Activated T-cell treated with anti-CD3 and anti-CD28 coated beads for 48 hours (primary cell): Measurements from ENCODE around the gene ALOX15.
"Not testable (repeated sequence)": the region's sequence is repeated elsewhere in the genome, so short reads cannot be mapped to it uniquely, and the experiment has no call there.

Experiments used
- DNase-seq: peaks from one replicate; pipeline ENCODE4 v3.0.0-alpha.2; 2020; ENCODE audit warnings: low read depth

The ALOX15 gene

DNA sequence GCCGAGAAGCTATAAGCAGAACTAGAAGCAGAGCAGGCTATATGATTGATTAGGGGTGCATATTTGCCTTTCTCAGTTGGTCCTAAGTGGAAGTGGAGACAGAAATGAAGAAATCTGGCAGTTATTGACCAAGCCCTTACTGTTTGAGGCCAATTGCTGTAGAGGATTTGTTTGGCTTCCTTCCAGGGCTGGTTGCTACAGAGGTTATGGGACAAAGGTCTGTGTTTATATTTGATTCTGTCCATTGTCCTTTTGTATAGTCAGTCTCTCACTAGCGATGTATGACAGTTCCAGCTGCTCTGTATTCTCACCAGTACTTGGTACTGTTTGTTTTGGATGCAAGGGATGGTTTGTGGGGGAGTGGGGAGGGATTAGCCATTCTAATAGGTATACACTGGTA is 7.3 kb upstream of the ALOX15 start:
- DNase-seq = no peak

DNA sequence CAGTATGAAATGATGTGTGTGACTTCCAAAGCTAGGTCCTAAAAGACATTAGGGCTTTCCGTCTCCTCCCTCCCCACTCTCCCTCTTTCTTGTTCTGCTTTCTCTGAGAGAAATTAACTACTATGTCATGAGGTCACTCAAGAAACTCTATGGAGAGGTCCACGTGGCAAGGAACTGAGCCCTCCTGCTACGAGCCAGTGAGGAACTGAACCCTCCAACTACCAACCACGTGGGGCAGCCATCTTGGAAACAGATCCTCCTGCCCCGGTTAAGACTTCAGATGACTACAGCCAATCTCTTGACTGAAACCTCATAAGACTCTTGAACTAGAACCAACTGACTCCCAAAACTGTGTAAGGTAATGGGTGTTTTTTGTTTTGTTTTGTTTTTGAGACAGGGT is 4.2 kb upstream of the ALOX15 start:
- DNase-seq = no peak

DNA sequence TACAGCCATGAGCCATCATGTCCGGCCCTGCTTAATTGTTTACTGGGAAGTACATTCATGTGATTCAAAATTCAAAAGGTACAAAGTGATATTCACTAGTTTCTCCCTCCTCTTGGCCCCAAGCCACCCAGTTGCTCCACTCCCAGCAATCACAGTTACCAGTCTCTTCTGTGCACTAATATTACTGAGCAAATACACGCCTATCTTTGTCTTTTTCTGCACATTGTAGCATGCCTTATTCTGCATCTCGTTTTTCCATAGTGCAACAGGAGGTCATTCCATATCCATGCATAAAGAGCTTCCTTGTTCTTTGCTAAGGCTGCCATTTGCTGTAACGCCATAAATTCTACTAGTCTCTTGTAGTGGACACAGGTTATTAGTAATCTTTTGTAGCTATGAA is 2.2 kb upstream of the ALOX15 start:
- DNase-seq = no peak

DNA sequence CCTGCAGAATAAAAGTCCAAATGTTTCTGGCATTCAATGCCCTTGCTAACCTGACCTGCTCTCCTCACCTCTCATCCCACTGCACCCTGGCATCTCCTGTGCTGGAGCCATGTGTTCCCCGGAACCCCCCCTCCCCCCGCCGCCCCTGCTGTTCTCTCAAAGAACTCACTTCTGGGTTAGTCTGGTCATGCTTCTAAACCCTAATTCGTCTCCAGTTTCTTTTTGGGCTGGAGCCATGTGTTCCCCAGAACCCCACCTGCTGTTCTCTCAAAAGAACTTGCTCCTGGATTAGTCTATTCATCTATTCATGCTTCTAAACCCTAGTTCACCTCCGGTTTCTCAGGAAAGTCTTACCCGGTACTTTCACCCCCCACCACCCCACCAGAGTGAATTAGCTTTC is 808 bp upstream of the ALOX15 start:
- DNase-seq = no peak

DNA sequence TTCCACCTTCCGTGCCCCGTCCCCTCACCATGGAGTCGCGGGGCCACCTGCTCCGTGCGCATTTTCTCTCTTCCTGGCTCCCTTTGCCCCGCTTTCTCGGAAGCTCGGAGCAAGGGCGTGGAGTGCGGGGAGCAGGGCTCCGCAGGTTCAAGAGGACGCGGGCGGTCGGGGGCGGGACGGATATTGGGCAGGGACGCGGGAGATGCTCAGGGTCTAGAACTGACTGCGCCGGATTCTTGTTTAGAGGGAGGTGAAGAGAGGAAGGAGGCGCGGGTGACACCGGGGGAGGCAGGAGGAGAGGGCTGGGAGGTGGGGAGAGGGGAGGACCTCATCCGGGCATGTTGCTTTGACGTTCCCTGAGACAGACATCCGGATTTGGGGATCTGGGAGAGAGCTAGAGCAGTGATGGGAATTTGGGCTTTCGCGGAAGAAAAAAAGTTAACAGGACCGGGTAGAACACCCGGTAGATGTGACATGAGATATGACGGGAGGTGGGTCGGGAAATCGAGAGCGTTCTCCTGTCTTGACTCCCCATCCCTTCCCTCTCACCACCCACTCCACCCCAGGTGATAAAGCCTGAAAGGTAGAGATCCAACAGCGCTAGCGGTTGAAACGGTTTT is 799 bp downstream of the ALOX15 start:
- not testable (repeated sequence) for DNase-seq

DNA sequence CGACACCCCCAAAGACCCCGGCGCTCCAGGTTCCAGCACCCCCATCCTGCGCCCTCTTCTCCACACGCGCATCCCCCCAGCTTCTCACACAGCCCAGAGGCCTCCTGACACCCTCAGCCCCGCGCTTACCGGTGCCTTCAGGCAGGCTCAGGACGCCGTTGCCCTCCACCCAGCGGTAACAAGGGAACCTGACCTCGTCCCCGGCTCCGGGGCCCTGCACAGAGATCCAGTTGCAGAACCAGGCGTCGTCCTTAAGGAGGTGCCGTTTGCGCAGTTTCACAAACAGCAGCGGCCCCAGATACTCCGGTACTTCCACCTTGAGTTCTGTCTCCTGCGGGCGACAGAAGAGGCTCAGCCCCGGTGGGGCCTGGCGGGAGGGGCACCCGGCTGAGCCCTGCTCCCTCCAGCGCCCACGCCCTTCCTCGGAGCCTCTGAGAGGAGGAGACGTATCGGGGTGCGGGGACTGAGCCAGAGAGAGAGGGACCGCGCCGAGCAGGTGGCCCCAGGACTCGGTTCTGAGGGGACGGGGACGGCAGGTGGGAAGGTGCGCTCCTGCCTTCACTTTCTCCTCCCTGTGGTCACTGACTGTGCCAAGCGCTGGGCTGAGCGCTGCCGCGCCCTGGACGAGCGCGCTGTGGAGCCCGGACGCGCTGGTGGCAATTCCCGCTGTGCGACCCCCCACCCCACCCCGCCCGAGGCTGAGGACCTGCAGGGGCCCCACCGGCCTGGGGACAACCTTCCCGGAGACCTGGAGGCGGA is 2.0 kb downstream of the ALOX15 start:
- peak; percentile 27 for DNase-seq

DNA sequence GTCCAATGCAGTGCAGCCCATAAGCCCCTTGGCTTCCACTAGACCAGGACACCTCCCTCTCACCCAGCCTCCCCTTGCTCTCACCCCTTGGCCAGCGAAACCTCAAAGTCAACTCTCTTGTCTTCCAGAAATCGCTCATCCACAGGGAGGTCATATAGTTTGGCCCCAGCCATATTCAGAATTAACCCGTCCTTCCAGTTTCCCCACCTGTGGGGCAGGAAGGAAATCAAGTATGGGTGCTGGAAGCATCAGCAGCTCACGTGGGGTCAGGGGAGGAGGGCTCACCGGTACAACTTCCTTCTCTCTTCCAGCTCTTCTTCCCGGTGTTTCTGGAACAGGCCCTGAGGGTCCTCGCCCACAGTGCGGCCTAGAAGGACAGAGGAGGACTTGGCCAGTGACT is 2.7 kb downstream of the ALOX15 start:
- not testable (repeated sequence) for DNase-seq

DNA sequence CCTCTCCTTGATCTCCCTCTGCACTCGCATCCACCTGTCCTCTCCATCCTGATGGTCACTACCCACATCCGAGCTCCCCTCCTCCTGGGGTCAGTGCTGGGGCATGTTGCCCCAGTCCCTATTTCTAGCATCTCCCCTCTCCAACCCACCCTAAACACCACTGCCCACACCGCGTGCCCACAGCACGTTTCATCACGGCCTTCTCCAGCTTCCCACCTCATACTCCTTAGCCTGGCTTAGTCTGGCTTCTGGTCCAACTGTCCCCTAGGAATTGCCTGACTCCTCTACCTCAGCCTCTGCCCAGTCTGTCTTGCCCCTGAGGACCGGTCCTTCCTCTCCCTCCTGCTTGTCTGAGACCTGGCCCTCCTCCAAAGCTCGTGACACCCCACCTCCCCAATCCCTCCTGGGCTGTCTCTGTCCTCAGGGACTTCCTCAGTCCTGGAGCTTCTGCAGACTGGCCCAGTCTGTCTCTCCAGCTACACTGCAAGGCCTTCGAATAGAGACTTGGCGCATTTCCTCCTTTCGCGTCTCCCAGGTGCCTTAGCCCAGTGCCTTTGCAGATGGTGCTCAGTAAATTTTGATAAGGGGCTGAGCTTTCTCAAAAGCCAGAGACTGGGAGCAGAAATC is 4.9 kb downstream of the ALOX15 start:
- DNase-seq = no peak

DNA sequence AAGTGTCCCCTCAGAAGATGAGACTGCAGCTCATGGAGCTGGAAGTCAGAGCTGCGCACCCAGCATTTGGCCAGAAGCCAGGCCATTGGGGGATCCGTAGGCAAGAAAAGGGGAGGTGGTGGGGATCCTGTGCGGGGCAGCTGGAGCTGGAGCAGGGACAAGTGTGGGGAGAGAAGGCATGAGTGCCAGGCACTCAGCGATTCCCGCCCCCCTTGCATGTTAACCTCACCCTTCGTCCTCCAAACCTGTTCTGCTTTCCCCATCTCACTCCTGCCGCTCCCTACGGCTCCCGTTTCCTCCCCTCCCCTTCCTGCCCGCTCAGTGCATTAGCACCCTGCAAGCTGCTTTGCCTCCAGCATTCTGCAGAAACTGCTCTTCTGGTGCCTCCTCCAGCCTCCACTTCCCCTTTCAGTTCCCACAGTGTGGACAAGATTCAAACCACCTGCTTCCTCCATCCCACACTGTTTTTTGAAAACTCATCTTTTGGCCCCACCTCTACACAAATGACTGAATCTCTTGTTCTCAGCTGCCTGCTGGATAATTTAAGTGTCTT is 5.6 kb downstream of the ALOX15 start:
- DNase-seq = no peak

DNA sequence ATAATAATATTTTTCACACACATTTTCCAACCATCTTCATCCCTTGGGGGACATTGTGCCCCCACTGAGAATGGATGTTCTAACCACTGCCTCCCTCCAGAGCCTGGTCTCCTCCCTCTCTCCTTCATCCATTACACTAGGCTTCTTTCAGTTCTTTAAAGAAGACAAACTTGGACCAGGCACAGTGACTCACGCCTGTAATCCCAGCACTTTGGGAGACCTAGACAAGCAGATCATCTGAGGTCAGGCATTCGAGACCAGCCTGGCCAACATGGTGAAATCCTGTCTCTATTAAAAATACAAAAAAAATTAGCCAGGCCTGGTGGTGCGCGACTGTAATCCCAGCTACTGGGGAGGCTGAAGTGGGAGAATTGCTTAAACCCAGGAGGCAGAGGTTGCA is 6.5 kb downstream of the ALOX15 start:
- no peak for DNase-seq

DNA sequence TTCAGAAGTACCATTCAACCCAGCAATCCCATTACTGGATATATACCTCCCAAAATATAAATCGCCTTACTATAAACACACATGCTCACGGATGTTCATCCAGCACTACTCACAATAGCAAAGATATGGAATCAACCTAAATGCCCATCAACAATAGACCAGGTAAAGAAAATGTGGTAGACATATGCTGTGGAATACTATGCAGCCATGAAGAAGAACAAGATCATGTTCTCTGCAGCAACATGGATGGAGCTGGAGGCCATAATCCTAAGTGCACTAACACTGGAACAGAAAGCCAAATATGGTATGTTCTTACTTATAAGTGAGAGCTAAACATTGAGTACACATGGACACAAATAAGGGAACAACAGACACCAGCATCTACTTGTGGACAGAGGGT is 7.8 kb downstream of the ALOX15 start:
- DNase-seq = no peak

DNA sequence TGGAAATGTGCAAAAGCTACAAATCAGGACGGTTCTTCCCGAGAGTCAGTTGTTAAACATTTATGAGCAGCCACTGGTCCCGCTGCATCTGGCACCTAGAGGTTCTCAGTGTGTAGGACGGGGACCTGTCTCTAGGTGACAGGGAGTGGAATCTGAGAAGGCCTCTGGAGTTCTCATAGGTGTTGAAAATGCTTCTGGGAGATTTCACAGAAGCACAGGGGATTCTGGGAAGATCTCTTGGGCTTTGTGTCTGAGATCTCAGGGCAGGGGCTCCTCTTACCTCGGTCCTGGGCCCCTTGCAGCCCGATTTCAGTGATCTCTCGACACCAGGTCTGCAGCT is 8.9 kb downstream of the ALOX15 start:
- no peak for DNase-seq

DNA sequence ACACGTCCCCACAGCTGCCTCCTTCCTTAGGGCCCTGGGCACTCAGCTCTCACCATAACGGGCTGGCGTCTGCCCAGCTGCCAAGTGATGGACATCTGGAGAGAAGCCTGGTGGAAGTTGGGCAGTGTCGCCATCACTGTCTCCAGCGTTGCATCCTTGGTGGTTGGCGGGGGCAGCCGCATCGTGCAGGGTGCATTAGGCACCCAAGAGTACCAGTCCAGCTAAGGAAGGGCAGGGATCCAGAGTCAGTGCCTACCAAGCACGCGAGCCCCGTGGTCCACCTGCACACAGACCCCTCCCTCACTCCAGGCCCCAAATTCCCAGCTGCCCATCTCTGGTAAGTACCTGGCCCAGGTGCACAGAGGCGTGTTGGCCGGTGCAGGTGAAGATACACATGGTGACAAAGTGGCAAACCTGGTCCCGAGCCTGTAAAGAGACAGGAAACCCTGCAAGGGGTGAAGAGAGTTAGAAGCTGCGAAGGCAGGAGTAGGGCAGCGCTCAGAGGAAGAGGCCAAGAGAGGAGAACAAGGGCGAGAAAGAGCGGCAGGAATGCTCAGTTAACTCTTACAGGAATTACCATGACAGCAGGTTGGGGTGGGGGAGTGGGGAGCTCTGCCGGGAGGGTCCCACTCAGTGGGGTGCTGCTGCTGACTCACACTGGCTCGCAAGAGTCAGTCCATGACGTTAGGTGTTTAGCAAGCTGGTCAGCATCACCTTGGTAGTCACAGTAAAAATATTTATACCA is 9.5 kb downstream of the ALOX15 start:
- DNase-seq = no peak

DNA sequence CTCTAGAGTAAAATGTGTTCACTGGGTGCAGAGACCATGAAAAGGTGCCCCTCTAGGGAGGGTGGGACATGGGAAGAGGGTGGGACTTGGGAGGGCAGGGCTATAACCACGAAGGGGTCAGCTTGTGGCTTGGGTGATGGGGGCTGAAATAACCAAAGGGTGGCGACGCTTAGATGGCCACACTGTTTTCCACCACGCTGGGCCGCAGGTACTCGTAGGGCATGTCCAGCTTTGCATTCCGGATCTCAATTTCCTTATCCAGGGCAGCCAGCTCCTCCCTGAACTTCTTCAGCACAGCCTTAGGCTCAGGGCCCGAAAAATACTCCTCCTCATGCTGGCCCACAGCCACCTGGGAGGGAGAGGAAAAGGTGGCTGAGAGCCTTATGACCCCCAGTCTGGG is 10.0 kb downstream of the ALOX15 start:
- no peak for DNase-seq

DNA sequence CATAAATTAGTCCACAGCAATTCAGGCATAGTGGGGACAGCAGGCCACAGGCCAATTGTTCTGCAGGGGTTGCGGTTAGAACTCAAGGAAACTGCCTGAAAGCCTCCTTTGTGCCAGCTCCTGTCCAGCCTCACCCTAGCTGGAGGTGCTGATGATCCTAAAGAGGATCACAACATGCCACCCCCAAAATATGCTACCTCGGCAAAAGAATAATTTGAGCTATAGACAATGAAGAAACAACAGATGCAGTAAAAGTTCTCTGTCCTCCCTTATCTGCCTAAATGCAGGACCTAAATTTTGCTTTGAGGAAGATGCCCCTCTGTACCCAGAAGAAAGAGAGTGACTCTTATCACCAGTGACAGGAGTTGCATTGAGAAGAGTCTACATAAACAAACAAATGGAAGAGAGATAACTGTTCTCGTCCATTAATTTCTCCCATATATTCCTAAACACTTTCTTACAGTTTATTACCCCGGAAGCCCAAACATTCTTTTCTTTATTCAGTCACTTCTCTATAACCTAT is 14.7 kb downstream of the ALOX15 start:
- DNase-seq = no peak

DNA sequence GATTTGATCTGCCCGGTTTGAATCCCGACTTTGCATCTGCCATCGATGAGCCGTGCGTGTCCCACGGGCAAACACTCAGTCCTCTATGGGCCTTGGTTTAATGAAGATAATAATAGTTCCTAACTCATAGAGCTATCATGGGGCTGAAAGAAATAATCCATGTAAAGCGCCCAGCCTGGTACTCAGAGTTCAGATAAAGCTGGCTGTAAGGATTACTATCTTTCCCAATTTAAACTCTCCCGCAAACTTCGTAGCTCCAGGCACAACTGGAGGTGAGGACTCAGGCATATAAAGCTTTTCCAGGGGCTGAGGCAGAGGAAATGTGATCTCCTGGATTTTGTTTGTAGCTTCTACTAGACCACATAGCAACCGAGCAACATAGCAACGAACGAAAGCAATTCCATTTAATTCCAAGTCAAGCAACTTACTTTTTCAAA is 16.3 kb downstream of the ALOX15 start:
- DNase-seq = no peak

DNA sequence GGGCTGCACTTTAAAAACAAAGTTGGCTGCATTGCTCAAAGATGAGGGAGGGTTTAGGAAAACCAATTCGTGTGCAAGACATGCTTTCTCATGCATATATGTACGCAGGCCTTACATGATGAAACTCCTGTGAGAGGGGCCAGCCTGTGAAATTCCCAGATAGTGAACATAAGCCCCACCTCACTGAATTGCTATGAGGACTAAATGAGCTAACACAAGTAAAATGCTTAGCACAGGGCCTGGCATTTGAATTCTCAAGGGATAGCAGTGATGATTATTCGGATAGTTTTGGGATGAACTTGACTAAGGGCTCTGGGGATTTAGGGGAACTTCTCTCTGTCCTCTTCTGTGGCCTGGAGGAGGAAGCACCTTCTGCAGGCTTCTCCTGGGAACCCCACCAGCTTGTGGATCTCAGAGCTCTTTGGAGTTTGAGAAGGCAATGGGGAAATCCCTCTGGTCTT is 17.0 kb downstream of the ALOX15 start:
- DNase-seq = not testable (repeated sequence)

DNA sequence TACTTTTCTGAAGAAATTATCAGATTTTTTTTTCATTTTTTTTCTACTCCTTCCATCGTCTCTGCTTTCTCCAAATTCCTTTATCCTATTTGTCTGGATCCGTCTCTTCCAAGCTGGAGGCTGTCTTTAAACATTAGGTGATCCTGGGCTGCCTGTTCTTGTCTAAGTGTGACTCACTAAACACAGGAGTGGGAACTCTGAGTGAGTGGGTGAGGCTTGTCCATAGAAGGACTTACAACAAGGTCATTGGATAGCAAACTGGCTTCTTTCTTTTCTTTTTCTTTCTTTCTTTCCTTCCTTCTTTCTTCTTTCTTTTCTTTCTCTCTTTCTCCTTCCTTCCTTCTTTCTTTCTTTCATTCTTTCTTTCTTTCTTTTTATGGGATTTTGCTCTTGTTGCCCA is 18.2 kb downstream of the ALOX15 start:
- DNase-seq = no peak

DNA sequence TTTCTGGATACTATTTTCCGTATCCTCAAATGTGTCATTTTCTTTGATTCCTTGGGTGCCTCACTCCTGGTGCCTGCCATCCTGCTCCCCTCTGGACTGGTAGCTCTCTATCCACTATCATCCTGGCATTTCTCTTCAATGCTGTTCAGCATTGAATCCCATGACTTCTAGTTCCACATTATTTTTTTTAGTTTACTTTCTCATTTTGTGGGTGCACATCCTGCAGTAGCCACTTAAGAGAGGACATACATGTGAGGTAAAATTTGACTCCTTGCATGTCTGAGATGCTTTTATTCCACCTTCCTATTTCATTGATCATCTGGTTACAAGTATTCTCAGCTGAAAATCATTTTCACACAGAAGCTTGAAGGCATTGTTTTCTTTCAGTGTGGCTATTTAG is 19.1 kb downstream of the ALOX15 start:
- no peak for DNase-seq

DNA sequence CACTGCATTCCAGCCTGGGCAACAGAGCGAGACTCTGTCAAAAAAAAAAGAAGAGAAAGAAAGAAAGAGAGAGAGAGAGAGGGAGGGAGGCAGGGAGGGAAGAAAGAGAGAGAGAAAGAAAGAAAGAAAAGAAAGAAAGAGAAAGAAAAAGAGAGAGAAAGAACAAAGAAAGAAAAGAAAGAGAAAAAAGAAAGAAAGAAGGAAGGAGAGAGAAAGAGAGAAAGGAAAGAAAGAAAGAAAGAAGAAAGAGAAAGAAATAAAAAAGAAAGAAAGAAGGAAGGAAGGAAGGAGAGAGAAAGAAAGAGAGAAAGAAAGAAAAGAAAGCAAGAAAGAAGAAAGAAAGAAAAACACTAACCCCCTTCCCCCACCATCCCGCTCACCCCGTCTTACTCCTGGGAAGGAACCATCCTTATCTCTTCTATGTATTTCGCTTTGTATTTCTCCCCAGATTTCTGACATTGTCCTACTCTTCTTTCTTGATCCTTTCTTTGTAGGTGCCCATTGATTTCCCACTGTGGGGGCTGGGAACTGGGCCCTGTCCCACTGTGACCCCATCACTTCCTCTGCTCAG is 20.9 kb downstream of the ALOX15 start:
- no peak for DNase-seq

DNA sequence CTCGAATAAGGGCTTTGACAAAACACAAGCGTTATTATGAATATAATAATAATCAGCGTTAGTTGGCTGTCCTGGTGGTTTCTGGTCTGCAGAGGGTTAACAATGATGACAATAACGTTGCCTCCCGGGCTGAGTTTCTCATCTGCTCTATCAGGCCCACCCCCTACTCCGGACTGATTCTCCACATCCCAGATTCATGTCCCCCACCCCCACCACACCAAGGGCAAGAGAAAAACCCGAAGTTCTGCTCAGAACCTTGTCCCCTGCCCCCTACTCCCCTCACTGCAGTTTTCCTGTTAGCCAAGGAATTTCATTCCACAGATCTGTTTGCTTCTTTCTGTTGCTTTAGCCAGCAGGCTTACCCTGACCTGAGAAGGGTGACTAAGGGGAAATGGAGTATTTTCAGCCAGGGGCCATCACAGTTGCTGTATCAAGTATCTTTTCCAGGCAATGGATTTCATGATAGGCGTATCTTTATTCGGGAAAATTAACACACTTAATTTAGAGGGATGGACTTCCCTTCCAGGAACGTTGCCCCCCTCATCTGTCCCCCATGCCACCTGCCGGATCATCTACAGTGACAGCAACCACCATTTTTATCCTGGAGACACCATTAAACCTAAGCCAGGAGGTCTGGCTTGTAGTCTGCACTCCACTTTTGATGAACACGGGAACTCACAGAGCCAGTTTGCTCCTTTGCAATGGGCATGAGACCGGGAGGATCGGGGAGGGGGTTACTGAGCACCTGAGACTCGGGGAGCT is 23.7 kb downstream of the ALOX15 start:
- DNase-seq = no peak
